GM21576 (cell line): ENCODE data around the gene NDEL1.
A peak's percentile ranks its signal among the peaks of the same experiment; 100 is the strongest.
"Not testable (repeated sequence)": the region's sequence is repeated elsewhere in the genome, so short reads cannot be mapped to it uniquely, and the experiment has no call there.

Experiments used
- ATAC-seq: cut with Tn5 transposase; IDR thresholded peaks from one replicate; pipeline ENCODE4 v1.9.1; 2021; ENCODE audit warnings: mild to moderate bottlenecking, moderate library complexity; ENCODE audit not compliant: unreplicated experiment

NDEL1 gene, protein sequence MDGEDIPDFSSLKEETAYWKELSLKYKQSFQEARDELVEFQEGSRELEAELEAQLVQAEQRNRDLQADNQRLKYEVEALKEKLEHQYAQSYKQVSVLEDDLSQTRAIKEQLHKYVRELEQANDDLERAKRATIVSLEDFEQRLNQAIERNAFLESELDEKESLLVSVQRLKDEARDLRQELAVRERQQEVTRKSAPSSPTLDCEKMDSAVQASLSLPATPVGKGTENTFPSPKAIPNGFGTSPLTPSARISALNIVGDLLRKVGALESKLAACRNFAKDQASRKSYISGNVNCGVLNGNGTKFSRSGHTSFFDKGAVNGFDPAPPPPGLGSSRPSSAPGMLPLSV

DNA sequence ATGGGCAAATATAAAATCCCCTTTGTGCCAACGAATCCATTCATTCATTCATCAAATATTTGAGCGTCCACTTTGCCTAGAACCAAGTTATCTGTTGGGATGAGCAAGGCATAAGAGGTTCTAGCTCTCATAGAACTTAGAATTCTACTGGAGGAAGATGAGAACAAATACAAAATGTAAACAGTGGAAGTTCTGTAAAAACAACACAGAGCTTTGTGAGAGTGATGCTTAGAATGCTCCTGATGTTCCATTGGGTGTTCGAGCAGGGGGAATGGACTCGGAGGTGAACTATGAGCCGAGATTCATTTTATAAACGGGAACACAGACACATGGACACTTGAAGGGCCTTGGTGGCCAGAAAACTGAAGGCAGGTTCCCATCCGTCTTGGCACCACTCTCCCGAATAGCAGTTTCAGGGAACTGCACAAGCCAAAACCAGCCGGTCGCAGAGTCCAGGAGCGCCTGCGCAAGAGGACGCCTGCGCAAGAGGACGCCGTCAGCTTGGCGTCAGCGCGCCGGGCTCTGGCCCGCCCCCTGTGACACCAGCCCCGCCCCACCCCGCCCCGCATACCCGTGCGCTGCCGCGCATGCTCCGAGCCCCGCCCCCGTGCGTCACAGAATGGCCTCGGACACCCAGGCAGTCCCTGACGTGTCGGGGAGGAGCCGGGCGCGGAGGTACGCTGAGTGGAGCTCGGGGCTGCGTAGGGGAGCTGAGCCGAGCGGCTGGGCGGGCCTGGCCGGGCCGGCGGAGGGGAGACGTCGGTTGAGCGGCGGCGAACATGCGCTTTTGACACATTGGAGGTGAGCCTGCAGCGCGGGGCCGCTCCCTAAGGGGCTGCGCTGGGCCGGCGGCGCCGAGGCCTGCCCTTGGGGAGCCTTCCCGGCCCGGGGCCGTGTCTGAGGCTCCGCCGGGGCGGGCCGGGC is at the start of gene NDEL1:
NDEL1 (plus strand) TSS at position 640 of the 924 bp plus-strand sequence. CDS start 8,388 bp downstream, outside the sequence.
- ATAC-seq = peak; percentile 92

DNA sequence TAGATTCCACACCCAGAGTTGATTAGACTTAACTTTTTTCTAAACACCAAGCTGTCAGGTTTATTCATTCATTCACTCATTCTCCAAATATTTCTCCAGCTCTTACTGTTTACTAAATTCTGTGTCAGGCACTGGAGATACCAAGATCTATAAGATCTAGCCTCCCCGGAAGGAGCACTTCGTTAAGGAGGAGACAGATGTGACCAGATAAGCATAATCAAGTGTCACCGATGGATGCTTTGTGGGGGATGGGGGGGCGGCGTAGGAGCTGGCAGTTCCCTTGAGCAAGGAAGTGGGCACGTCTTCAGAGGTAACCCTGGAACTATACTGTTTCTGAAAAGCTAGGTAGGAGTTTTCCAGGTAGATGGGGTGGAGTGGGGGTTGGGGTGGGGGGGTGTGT is 48.8 kb upstream of the NDEL1 start:
- no peak for ATAC-seq

DNA sequence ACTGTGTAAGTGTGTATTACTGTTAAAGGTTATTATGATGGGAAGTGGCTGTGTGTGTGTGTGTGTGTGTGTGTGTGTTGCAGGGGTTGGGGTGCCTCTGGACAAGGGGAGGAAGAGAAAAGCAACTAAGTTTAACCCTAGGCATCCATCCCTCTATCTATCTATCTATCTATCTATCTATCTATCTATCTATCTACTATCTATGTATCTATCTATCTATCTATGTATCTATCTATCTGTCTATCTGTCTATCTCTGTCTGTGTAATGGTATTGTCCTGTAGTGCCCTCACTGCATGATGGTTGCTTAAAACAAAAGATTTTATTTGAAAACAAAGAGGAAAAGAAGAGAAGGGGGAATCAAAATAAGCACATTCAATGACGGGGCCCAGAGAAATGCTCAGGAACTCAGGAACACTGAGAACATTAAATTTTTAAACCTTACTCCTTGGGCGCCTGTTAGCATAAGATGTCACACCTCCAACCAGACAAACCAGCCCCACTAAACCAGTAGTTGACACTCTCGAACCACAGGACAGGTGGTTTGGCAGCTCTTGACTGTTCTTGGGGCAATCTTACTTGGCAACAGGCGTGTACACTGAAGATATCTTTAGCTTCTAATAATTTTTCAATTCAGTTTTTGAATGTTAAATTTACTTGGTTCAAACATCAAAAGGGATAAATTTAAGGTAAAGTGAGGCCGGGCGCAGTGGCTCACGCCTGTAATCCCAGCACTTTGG is 47.6 kb upstream of the NDEL1 start:
- ATAC-seq = no peak

GRCh38 chr17:8391711-8392110 is 44.0 kb upstream of the NDEL1 start:
- no peak for ATAC-seq

DNA sequence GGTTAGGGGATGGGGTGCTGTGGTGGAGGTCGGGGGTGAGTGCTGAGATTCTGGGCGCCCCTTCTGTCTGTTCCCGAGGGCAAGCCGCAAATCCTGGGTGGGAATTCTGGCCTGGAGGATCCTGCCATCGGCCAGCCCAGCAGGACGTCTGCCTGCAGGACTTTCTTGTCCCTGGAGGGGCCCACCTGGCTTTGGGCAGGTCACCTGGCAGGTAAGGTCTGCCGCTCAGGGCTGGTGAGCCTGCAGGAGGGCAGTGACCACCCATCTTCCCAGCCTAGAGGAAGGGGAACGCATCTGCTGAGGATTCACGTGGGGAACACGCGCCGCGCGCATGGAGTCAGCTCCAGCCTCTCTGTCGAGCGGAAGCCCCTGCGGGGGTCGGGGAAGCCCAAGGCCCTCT is 43.4 kb upstream of the NDEL1 start:
- ATAC-seq = no peak

- no peak for ATAC-seq
Measured at GRCh38 chr17:8392674-8393469, 42.8 kb upstream of the NDEL1 start.

DNA sequence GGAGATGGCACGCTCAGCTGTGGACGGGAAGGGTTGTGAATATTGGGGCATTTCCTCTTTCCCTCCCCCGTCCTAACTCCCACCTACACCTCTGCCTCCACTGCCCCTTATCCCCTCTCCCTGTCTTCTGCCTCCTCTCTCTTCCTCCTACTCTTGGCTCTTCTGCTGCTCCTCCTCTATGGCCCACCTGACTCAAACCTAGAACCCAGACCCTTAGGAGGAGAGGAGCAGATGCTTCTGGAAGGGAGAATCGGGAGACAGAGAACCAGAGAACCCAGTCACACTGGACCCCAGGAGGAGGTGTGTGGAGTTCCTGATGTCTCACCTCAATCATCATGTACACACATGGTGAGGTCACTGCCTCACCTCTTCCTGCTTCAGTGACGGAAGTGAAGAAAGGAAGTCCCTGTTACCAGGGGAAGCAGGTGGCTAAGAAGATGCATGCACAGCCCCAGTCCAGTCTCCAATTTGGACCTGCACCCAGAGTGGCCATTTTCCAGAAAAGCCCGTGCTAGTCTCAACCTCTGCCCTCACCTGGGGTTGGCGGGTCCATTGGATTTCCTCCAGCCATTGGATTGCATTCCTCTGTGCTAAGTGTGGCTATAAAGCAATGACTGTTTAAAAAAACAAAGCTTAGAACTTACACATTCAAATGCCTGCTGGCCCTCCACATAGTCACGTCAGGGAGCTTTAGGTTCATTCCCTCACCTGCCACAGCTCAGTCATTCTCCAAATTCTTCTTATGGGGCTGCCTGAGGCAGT is 42.0 kb upstream of the NDEL1 start:
- ATAC-seq = no peak

DNA sequence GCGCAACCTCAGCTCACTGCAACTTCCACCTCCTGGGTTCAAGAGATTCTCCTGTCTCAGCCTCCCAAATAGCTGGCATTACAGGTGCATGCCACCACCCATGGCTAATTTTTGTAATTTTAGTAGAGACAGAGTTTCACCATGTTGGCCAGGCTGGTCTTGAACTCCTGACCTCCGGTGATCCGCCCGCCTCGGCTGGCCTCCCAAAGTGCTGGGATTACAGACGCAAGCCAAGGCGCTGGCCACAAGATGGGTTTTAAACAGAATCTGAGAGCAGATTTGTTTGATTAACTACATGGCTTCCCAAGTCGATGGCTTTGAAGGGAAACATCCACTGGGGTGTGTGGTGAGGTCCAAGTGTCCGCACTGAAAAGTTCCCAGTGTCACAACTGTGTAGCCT is 41.2 kb upstream of the NDEL1 start:
- ATAC-seq = not testable (repeated sequence)

DNA sequence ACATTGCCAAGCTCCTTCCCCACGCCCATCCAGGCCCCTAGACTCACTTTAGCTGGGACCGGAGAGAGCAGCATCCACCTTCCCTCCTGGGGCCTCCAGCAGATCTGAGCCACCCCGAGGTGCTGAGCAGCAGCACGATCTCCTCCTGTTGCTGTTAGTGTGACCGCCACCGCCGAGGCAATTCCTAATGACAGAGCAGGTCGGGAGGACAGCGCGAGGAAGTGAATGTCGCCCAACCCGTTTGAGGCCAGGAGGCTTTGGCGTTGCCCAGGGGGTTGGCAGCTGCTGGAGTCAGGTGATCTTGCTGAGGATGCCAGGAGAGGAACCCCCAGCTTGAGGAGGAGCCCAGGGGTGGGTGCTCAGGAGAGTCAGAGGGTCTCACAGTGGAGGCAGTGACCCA is 38.0 kb upstream of the NDEL1 start, which contains the start of gene RNF222:
RNF222 (minus strand) TSS at position 192 of the 400 bp plus-strand sequence. CDS start 4,366 bp downstream, outside the sequence.
- ATAC-seq = no peak

GRCh38 chr17:8398980-8399379 is 36.7 kb upstream of the NDEL1 start:
- no peak for ATAC-seq

DNA sequence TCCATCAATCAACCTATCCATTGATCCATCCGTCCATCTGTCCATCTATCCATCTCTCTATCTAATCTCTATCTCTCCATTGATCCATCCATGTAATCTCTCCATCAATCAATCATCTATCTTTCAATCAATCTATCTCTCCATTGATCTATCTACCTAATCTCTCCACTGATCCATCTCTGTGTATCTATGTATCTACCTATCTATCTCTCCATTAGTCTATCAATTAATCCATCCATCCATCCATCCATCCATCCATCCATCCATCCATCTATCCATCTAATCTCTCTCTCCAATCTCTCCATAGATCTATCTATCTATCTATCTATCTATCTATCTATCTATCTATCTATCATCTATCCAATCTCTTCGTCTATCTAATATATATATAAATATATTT is 34.6 kb upstream of the NDEL1 start:
- no peak for ATAC-seq

DNA sequence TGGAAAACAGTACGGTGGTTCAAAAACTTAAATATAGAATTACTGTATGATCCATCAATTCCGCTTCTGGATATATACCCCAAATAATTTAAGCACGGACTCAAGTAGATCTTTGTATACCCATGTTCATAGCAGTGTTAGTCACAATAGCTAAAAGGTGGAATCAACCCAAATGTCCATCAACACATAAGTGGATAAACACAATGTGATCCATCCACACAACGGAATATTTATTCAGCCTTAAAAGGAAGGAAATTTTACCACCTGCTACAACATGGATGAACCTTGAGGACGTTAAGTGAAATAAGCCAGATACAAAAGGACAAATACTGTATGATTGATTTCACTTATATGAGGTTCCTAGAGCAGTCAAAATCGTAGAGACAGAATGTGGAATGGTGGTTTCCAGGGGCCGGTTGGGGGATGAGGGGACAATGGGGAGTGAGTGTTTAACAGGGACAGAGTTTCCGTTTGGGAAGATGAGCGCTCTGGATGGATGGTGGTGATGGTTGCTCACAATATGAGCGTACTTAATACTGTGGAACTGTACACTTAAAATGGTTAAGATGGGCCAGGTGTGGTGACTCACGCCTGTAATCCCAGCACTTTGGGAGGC is 32.7 kb upstream of the NDEL1 start:
- no peak for ATAC-seq

DNA sequence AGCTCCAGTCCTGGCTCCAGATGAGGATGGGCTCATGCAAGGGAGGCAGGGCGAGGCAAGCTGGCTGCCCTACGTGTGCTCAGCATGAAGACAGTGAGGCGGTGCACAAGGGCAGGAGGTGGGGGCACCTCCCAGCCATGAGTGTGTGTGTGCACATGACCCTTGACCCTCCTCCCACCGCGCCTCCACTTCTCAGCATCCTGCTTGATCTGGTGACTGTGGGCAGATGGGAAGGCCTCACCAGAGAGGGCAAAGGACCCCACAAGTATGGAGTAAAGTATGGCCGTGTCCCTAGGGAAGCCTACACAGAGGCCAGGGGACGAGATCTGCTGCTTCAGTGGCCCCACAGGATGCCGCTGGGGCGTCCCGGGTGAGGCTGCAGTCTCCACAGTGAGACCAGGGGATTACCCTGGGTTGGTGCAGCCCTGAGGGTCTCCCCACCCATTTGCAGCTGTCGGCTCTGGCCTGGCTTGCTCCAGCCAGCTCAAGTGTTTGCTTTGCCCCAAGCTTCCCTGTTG is 30.1 kb upstream of the NDEL1 start:
- ATAC-seq = no peak

- ATAC-seq = no peak
Measured at GRCh38 chr17:8406174-8406573, 29.5 kb upstream of the NDEL1 start.

DNA sequence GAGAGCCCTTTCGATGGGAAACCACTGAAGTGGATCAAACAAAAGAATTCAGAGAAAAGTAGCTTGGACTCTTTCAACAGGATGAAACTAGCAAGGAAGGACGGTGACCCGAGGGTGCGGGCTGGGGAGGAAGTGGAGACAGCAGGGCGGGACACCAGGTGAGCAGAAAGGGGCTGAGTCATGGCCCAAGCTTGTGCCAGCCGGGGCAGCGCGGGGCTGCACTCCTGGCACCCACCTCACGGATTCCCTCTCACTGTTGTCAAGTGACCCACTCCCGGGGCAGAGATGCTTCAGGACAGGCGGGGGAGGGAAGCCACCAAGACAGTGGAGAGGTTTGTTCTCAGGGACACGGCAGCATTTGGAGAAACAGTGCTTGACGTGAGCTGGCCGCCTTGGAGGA is 27.3 kb upstream of the NDEL1 start:
- ATAC-seq = no peak

DNA sequence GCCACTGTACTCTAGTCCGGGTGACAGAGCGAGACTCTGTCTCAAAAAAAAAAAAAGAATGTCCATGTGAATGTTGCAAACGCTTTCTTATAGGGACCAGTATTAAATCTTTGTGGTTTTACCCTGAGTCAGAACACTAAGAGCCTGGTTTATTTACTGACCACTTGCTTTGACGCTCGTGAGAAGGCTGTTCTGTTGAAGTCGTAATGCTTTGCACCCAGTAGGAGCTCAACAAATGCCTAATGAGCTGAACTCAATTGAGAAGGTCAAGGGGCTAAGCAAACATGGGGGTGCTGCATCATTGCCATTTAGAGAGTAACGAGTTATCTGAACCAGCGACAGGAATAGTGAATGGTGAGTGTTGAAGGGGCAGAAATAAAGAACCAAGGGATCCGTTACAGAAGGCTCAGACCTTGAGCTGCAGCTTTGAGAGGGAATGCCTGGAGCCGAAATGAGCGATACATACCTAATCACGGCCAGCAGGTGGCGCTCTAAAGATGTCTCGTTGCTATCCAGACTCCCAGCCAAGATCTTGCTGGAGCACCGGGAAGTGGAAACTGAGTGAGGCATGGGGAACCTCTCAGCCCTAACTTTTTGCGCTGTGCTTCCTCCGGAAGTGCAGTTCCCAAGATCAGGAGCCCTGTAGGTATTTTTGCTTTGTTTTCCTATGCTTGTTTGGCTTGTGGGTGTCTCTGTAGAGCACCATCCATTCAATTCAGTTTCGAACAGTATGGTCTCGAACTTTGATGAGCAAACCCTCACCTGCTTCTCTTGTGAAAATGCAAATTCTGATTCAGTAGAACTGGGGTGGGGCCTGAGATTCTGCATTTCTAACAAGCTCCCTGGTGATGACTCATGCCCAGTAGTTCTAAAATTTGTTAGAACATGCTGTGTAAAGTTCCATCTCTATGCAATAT is 25.5 kb upstream of the NDEL1 start:
- ATAC-seq = no peak

DNA sequence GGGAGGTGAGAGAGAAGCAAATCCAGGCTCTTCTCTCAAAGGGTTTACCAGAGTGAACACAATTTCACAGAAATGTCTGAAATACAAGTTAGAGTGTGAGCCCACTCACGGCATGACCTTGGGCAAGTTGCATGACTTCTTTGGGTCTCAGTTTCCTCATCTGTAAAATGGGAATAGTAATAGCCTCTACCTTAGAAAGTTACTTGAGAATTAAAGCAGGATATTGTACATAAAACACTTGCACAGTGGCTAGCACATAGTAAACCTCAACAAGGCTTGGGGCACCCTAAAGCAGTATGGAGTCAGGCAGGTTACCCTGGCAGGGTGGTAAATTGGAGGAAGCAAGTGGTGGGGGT is 24.8 kb upstream of the NDEL1 start:
- no peak for ATAC-seq

DNA sequence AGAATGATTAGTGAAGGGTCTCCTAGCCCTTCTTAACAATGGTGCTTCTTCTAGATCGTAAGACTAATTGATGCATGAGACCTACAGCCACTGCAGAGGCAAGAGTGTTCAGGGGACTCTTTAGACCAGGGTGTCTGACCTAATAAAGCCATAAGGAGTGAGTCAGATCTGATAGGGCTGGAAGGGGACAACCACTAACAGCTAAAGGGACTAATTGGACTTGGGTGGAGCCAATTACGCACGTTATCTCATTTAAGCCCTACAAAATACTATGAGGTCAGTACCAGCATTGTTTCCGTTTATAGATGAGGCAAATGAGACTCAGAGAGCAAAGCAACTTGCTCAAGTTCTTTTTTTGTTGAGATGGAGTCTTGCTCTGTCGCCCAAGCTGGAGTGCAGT is 23.6 kb upstream of the NDEL1 start:
- ATAC-seq = no peak
